HCT116 (cell line): ENCODE results near the gene PPIP5K2.

Experiments used
- CEBPB ChIP-seq: IDR thresholded peaks from 2 replicates; pipeline ENCODE4 v1.6.1; 2012; ENCODE audit warnings: low read depth
- EZH2 ChIP-seq: fragments of 200-600 bp; sonication (generic); IDR thresholded peaks from 2 replicates; pipeline ENCODE4 v1.6.1; 2017; ENCODE audit warnings: antibody characterized with exemption, mixed run types
- EZH2phosphoT487 ChIP-seq: fragments of 200-600 bp; IDR thresholded peaks from 2 replicates; pipeline ENCODE4 v1.6.1; 2018; ENCODE audit warnings: antibody characterized with exemption, borderline replicate concordance
- FOSL1 ChIP-seq: IDR thresholded peaks from 2 replicates; pipeline ENCODE4 v1.6.1; 2012; ENCODE audit warnings: low read depth
- POLR2A ChIP-seq: IDR thresholded peaks from 2 replicates; pipeline ENCODE4 v1.7.0; 2011; ENCODE audit warnings: borderline replicate concordance; ENCODE audit not compliant: insufficient read depth, insufficient read length; ENCODE audit errors: extremely low read depth
- POLR2AphosphoS5 ChIP-seq: IDR thresholded peaks from 2 replicates; pipeline ENCODE4 v1.6.1; 2011; ENCODE audit warnings: mild to moderate bottlenecking, low read depth, low read length, moderate library complexity
- SIN3A ChIP-seq: IDR thresholded peaks from 2 replicates; pipeline ENCODE4 v1.6.1; 2012; ENCODE audit warnings: low read depth
- TCF7L2 ChIP-seq: IDR thresholded peaks from 2 replicates; pipeline ENCODE4 v1.7.0; 2011; ENCODE audit warnings: borderline replicate concordance, inconsistent platforms; ENCODE audit not compliant: insufficient read depth, insufficient read length; ENCODE audit errors: extremely low read depth
- YY1 ChIP-seq: IDR thresholded peaks from 2 replicates; pipeline ENCODE4 v1.6.1; 2011; ENCODE audit warnings: low read length, low read depth, moderate library complexity, mild to moderate bottlenecking; ENCODE audit not compliant: insufficient replicate concordance; ENCODE audit errors: extremely low read depth
- ZBTB33 ChIP-seq: IDR thresholded peaks from 2 replicates; pipeline ENCODE4 v1.6.1; 2011; ENCODE audit warnings: mild to moderate bottlenecking, low read length, moderate library complexity; ENCODE audit not compliant: insufficient replicate concordance; ENCODE audit errors: extremely low read depth
- ZNF274 ChIP-seq: fragments of 200-500 bp; sonication (Bioruptor generic); IDR thresholded peaks from 2 replicates; pipeline ENCODE4 v1.6.1; 2014; ENCODE audit warnings: mild to moderate bottlenecking, low read depth, low read length, inconsistent platforms
- TF ChIP-seq, protein P1 (sequence below), 3 experiments: fragments of 200-600 bp in 1 of 3; sonication (generic) in 1 of 3; IDR thresholded peaks in 2 of 3; conservative IDR thresholded peaks in 1 of 3; 2 replicates each; pipeline ENCODE4 v1.5.1; 2012 to 2017; ENCODE audit warnings: low read depth in 2 of 3, low read length in 2 of 3, antibody characterized with exemption in 1 of 3, borderline replicate concordance in 1 of 3, control low read depth in 1 of 3, mild to moderate bottlenecking in 1 of 3, mixed read lengths in 1 of 3, mixed run types in 1 of 3, moderate library complexity in 1 of 3; ENCODE audit not compliant: insufficient read depth in 1 of 3
- TF ChIP-seq, protein P2 (sequence below): IDR thresholded peaks from 2 replicates; pipeline ENCODE4 v1.6.1; 2012
- TF ChIP-seq, protein P3 (sequence below): IDR thresholded peaks from 2 replicates; pipeline ENCODE4 v1.6.1; 2012; ENCODE audit warnings: low read depth

DNA sequence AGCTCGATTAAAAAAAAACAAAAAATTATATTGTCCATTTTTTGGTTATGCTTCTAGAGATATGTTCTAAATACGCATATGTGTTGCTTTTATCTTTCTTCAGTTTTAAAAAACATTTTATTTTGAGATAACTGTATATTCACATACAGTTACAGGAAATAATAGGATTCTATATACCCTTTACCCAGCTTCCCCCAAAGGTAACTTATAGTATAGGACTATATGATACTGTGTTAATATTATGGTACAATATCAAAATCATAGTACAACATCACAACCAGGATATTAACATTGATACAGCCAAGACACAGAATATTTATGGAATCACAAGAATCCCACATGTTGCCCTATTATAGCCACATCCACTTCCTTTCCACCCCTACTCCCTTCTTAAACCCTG lies 129.0 kb downstream of the PPIP5K2 start:
- TF ChIP-seq, protein P1, sequence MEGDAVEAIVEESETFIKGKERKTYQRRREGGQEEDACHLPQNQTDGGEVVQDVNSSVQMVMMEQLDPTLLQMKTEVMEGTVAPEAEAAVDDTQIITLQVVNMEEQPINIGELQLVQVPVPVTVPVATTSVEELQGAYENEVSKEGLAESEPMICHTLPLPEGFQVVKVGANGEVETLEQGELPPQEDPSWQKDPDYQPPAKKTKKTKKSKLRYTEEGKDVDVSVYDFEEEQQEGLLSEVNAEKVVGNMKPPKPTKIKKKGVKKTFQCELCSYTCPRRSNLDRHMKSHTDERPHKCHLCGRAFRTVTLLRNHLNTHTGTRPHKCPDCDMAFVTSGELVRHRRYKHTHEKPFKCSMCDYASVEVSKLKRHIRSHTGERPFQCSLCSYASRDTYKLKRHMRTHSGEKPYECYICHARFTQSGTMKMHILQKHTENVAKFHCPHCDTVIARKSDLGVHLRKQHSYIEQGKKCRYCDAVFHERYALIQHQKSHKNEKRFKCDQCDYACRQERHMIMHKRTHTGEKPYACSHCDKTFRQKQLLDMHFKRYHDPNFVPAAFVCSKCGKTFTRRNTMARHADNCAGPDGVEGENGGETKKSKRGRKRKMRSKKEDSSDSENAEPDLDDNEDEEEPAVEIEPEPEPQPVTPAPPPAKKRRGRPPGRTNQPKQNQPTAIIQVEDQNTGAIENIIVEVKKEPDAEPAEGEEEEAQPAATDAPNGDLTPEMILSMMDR (IDR thresholded peaks at IDR 0.05 in 2 of 3, conservative IDR thresholded peaks at IDR 0.05 in 1 of 3; ENCODE audit: borderline replicate concordance in 1 of 3, insufficient read depth in 1 of 3, low read depth in 2 of 3, low read length in 2 of 3) = no peak
- TF ChIP-seq POLR2A (no peak), SIN3A (no peak), EZH2 (no peak), YY1 (no peak), ZBTB33 (no peak), CEBPB (no peak), POLR2AphosphoS5 (no peak), TCF7L2 (no peak), FOSL1 (no peak), EZH2phosphoT487 (no peak), ZNF274 (no peak)
- TF ChIP-seq, protein P2, sequence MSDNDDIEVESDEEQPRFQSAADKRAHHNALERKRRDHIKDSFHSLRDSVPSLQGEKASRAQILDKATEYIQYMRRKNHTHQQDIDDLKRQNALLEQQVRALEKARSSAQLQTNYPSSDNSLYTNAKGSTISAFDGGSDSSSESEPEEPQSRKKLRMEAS = no peak
- TF ChIP-seq, protein P3, sequence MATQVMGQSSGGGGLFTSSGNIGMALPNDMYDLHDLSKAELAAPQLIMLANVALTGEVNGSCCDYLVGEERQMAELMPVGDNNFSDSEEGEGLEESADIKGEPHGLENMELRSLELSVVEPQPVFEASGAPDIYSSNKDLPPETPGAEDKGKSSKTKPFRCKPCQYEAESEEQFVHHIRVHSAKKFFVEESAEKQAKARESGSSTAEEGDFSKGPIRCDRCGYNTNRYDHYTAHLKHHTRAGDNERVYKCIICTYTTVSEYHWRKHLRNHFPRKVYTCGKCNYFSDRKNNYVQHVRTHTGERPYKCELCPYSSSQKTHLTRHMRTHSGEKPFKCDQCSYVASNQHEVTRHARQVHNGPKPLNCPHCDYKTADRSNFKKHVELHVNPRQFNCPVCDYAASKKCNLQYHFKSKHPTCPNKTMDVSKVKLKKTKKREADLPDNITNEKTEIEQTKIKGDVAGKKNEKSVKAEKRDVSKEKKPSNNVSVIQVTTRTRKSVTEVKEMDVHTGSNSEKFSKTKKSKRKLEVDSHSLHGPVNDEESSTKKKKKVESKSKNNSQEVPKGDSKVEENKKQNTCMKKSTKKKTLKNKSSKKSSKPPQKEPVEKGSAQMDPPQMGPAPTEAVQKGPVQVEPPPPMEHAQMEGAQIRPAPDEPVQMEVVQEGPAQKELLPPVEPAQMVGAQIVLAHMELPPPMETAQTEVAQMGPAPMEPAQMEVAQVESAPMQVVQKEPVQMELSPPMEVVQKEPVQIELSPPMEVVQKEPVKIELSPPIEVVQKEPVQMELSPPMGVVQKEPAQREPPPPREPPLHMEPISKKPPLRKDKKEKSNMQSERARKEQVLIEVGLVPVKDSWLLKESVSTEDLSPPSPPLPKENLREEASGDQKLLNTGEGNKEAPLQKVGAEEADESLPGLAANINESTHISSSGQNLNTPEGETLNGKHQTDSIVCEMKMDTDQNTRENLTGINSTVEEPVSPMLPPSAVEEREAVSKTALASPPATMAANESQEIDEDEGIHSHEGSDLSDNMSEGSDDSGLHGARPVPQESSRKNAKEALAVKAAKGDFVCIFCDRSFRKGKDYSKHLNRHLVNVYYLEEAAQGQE = no peak
